Measurements from ENCODE around the gene SETSIP.
A peak's percentile ranks its signal among the peaks of the same experiment; 100 is the strongest.
"Not testable (repeated sequence)": the region's sequence is repeated elsewhere in the genome, so short reads cannot be mapped to it uniquely, and the experiment has no call there.

The SETSIP gene

DNA sequence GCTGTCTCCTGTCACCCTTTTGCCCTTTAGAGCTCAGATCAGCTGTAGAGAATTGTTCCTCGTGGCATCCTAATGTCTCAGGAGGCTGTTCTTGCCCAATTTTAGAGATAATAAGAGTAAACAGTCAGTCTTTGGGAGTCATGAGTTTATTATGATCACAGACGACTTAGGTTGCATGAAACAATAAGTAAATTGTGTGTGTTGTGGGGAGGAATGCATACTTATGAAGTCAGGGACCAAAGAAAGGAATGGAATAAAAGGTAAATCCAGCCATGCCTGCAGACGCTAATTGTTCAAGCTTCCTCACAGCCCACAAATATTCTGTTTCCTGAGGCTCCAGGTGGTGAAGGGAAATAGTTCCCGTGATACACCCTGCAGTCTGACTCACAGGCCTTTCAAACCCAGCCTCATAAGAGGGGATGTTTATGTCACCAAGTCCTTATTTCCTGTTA, 44.5 kb downstream of the SETSIP start:
- no peak overlapping the region for H3K4me3 ChIP-seq (ENCODE audit: low read length)
- no peaks in the 10 kb centered on the region for H3K4me1 ChIP-seq (ENCODE audit: low read length)
- H2AFZ ChIP-seq (ENCODE audit: low read length): peak overlapping the region; percentile 96
- H3K4me2 ChIP-seq (ENCODE audit: low read depth, low read length): peak overlapping the region; percentile 95; the same call in 1 of the 2 replicates
- no peak for TF ChIP-seq EZH2phosphoT487 (IDR thresholded peaks at IDR 0.05; ENCODE audit: low read length)
- TF ChIP-seq CTCF (IDR thresholded peaks at IDR 0.05; ENCODE audit: low read length): no peak
- TF ChIP-seq EZH2 (optimal IDR thresholded peaks at IDR 0.05; ENCODE audit: low read depth, low read length): no peak
- H3K27ac ChIP-seq (ENCODE audit: low read length): no peak overlapping the region
- no peak for DNase-seq
- no peak overlapping the region for H3K9ac ChIP-seq (ENCODE audit: low read length)
- no peaks in the 10 kb centered on the region for H4K20me1 ChIP-seq (ENCODE audit: insufficient read depth, low read length)
- no peaks in the 10 kb centered on the region for H3K36me3 ChIP-seq (replicated peaks; ENCODE audit: insufficient read depth, low read length)
- no peaks in the 10 kb centered on the region for H3K79me2 ChIP-seq (ENCODE audit: low read length)
- H3K9me3 ChIP-seq (replicated peaks; ENCODE audit: insufficient read depth, low read length): no peaks in the 10 kb centered on the region
- no peaks in the 10 kb centered on the region for H3K27me3 ChIP-seq (replicated peaks; ENCODE audit: insufficient read depth, low read length)
- no peaks in the 10 kb centered on the region for H3F3A ChIP-seq (ENCODE audit: insufficient read depth, low read length)
- no peaks in the 10 kb centered on the region for H3K9me2 ChIP-seq (replicated peaks; ENCODE audit: insufficient read depth, low read length)

DNA sequence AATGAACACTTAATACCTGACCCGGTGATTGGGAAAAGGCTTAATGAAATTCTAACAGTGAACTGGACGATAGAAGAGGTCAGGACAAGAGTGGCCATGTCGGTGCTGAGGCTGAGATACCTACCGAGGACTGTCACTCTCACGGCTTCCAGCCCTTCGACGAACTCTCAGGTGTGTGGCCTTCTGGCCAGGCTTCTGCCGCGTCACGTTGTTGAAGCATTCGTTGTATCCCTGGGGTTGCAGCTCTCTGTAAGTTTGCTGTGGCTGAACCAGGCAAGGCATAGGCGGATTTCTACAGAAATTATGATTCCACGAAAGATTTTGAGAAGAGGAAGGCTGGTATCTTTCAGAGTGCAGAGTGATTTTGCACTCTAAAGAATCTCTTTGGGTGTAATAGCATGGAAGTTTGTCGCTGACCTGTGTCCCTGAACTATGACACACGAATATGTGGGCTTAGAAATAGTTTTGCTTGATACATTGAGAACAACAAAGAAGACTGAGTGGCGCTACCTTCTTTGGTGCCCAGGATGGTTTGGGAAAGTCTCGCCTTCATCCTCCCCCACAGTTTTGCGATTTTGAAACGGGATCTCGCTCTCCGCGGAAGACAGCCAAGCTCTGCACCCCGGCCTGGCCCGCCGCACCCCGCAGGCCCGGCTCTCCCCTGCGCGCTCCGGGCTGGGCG, 45.8 kb downstream of the SETSIP start:
- peak overlapping the region; percentile 32; the same call in 1 of the 2 replicates for H3K4me2 ChIP-seq (ENCODE audit: low read depth, low read length)
- H3K27ac ChIP-seq (ENCODE audit: low read length): no peak overlapping the region
- no peaks in the 10 kb centered on the region for H3K36me3 ChIP-seq (replicated peaks; ENCODE audit: insufficient read depth, low read length)
- H2AFZ ChIP-seq (ENCODE audit: low read length): no peak overlapping the region
- H4K20me1 ChIP-seq (ENCODE audit: insufficient read depth, low read length): no peaks in the 10 kb centered on the region
- H3K9ac ChIP-seq (ENCODE audit: low read length): no peak overlapping the region
- H3K4me1 ChIP-seq (ENCODE audit: low read length): no peaks in the 10 kb centered on the region
- peak overlapping the region; percentile 41; the same call in 1 of the 2 replicates for H3K4me3 ChIP-seq (ENCODE audit: low read length)
- TF ChIP-seq EZH2 (optimal IDR thresholded peaks at IDR 0.05; ENCODE audit: low read depth, low read length) (no peak), EZH2phosphoT487 (IDR thresholded peaks at IDR 0.05; ENCODE audit: low read length) (no peak)
- H3K9me3 ChIP-seq (replicated peaks; ENCODE audit: insufficient read depth, low read length): no peaks in the 10 kb centered on the region
- DNase-seq: no peak
- no peaks in the 10 kb centered on the region for H3K79me2 ChIP-seq (ENCODE audit: low read length)
- no peaks in the 10 kb centered on the region for H3F3A ChIP-seq (ENCODE audit: insufficient read depth, low read length)
- no peaks in the 10 kb centered on the region for H3K27me3 ChIP-seq (replicated peaks; ENCODE audit: insufficient read depth, low read length)
- no peaks in the 10 kb centered on the region for H3K9me2 ChIP-seq (replicated peaks; ENCODE audit: insufficient read depth, low read length)

- H3K36me3 ChIP-seq (replicated peaks; ENCODE audit: insufficient read depth, low read length): no peaks in the 10 kb centered on the region
- no peak for DNase-seq
- no peak overlapping the region for H3K4me3 ChIP-seq (ENCODE audit: low read length)
- H3K9ac ChIP-seq (ENCODE audit: low read length): no peak overlapping the region
- no peaks in the 10 kb centered on the region for H3F3A ChIP-seq (ENCODE audit: insufficient read depth, low read length)
- H3K79me2 ChIP-seq (ENCODE audit: low read length): no peaks in the 10 kb centered on the region
- H3K9me2 ChIP-seq (replicated peaks; ENCODE audit: insufficient read depth, low read length): no peaks in the 10 kb centered on the region
- no peaks in the 10 kb centered on the region for H4K20me1 ChIP-seq (ENCODE audit: insufficient read depth, low read length)
- TF ChIP-seq EZH2phosphoT487 (IDR thresholded peaks at IDR 0.05; ENCODE audit: low read length) (no peak), CTCF (IDR thresholded peaks at IDR 0.05; ENCODE audit: low read length) (no peak), EZH2 (optimal IDR thresholded peaks at IDR 0.05; ENCODE audit: low read depth, low read length) (no peak)
- no peak overlapping the region for H3K27ac ChIP-seq (ENCODE audit: low read length)
- H2AFZ ChIP-seq (ENCODE audit: low read length): no peak overlapping the region
- no peaks in the 10 kb centered on the region for H3K9me3 ChIP-seq (replicated peaks; ENCODE audit: insufficient read depth, low read length)
- no peak overlapping the region for H3K4me2 ChIP-seq (ENCODE audit: low read depth, low read length)
- H3K27me3 ChIP-seq (replicated peaks; ENCODE audit: insufficient read depth, low read length): no peaks in the 10 kb centered on the region
- no peaks in the 10 kb centered on the region for H3K4me1 ChIP-seq (ENCODE audit: low read length)
Measured at GRCh38 chr1:92026806-92027205, 48.4 kb downstream of the SETSIP start.

DNA sequence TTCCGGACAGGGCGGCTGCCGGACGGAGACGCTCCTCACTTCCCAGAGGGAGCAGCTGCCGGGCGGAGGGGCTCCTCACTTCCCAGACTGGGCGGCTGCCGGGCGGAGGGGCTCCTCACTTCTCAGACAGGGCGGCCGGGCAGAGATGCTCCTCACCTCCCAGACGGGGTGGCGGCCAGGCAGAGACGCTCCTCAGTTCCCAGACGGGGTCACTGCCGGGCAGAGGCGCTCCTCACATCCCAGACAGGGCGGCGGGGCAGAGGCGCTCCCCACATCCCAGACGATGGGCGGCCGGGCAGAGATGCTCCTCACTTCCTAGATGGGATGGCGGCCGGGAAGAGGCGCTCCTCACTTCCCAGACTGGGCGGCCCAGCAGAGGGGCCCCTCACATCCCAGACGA, 49.2 kb downstream of the SETSIP start:
- not testable (repeated sequence) for H4K20me1 ChIP-seq (ENCODE audit: insufficient read depth, low read length); H3K79me2 ChIP-seq (ENCODE audit: low read length); H3K4me3 ChIP-seq (ENCODE audit: low read length); H3K9me3 ChIP-seq (replicated peaks; ENCODE audit: insufficient read depth, low read length); H3K36me3 ChIP-seq (replicated peaks; ENCODE audit: insufficient read depth, low read length); H3K4me1 ChIP-seq (ENCODE audit: low read length); H3K4me2 ChIP-seq (ENCODE audit: low read depth, low read length); H3K27me3 ChIP-seq (replicated peaks; ENCODE audit: insufficient read depth, low read length); H2AFZ ChIP-seq (ENCODE audit: low read length); H3K9me2 ChIP-seq (replicated peaks; ENCODE audit: insufficient read depth, low read length); H3F3A ChIP-seq (ENCODE audit: insufficient read depth, low read length); H3K9ac ChIP-seq (ENCODE audit: low read length); DNase-seq; H3K27ac ChIP-seq (ENCODE audit: low read length)

Data from MM.1S (cell line).